ENCODE data around the gene ETFB. TPM values are rescaled to one million over a fixed set of nuclear protein-coding genes. Genes with fewer than 3 reads are reported as not detected.
A peak's percentile ranks its signal among the peaks of the same experiment; 100 is the strongest.

ETFB gene
- total and polyA plus RNA-seq, 4 donors, result 129 to 713 (median 467) TPM

DNA sequence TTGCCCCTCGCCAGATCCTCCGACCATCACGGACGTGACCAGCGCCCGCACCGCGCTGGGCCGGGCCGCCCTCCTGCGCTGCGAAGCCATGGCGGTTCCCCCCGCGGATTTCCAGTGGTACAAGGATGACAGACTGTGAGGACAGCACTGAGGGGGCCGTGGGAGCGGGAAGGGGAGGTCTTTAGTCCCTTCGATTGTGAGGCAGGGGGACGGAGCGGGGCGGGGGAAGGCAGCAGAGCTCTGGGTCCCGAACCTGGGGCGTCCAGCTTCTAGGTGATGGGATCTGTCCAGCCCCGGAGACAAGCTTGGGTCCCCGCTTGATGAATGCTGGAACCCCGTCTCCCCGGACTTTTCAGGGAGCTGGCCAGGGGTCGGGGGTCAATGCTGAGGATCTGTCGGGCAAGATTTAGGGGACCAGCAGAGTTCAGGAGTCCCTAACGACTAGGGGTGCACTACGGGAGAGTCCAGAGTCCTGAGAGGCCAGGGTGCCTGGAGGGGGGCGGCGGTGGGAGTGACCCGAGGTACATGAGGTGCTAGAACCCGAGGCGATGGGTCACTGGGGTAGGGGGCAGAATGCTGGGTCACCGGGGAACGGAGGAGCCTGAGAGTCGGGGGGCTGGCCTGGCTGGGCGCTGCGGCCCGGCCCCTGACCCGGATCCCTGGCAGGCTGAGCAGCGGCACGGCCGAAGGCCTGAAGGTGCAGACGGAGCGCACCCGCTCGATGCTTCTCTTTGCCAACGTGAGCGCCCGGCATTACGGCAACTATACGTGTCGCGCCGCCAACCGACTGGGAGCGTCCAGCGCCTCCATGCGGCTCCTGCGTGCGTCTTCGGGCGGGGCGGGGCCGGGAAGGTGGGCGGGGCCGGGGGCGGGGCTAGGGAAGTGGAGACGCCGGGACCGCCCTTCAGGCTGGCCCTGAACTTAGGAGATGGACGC lies 38.9 kb downstream of the ETFB start:
- no peaks in the 10 kb centered on the region for H3K9me3 ChIP-seq (ENCODE audit: control insufficient read depth in 4 of 4, low read length in 3 of 4)
- H3K9ac ChIP-seq (ENCODE audit: low read depth in 1 of 2, low read length in 2 of 2), result no peak overlapping the region
- H3K4me1 ChIP-seq (ENCODE audit: control insufficient read depth in 4 of 4, insufficient read depth in 4 of 4, low read length in 3 of 4), result peaks cover 0 to 9% (median under 1%) of the 10 kb centered on the region in 4 donors
- WGBS, result 7% methylated on average over 75 of the region's 75 CpGs
- H3K27me3 ChIP-seq (ENCODE audit: control insufficient read depth in 4 of 4, insufficient read depth in 4 of 4, low read length in 3 of 4), result peaks cover 0 to 4% (median 0%) of the 10 kb centered on the region in 4 donors
- H3K36me3 ChIP-seq (ENCODE audit: control insufficient read depth in 4 of 4, insufficient read depth in 3 of 4, low read depth in 1 of 4, low read length in 3 of 4), result peaks cover 0 to 6% (median 0%) of the 10 kb centered on the region in 4 donors
- no peak overlapping the region for H3K27ac ChIP-seq (ENCODE audit: low read depth in 1 of 2, low read length in 2 of 2)
- TF ChIP-seq FOXA2 (IDR thresholded peaks at IDR 0.05) (no peak), GABPA (IDR thresholded peaks at IDR 0.05 in 1 of 2, conservative IDR thresholded peaks at IDR 0.05 in 1 of 2) (no peak), CTCF (IDR thresholded peaks at IDR 0.05; ENCODE audit: low read depth, low read length, missing input control) (no peak), HNF4A (conservative IDR thresholded peaks at IDR 0.05) (no peak), EGR1 (IDR thresholded peaks at IDR 0.05; ENCODE audit: low read depth in 2 of 2) (no peak), RXRA (IDR thresholded peaks at IDR 0.05) (no peak), MAX (IDR thresholded peaks at IDR 0.05) (no peak), FOXA1 (IDR thresholded peaks at IDR 0.05) (no peak), NR2F2 (IDR thresholded peaks at IDR 0.05) (no peak), HNF4G (IDR thresholded peaks at IDR 0.05) (no peak), SP1 (IDR thresholded peaks at IDR 0.05) (no peak), TAF1 (conservative IDR thresholded peaks at IDR 0.05) (no peak), RAD21 (IDR thresholded peaks at IDR 0.05) (no peak), YY1 (IDR thresholded peaks at IDR 0.05) (no peak), JUND (IDR thresholded peaks at IDR 0.05) (no peak)
- TF ChIP-seq, protein P1, sequence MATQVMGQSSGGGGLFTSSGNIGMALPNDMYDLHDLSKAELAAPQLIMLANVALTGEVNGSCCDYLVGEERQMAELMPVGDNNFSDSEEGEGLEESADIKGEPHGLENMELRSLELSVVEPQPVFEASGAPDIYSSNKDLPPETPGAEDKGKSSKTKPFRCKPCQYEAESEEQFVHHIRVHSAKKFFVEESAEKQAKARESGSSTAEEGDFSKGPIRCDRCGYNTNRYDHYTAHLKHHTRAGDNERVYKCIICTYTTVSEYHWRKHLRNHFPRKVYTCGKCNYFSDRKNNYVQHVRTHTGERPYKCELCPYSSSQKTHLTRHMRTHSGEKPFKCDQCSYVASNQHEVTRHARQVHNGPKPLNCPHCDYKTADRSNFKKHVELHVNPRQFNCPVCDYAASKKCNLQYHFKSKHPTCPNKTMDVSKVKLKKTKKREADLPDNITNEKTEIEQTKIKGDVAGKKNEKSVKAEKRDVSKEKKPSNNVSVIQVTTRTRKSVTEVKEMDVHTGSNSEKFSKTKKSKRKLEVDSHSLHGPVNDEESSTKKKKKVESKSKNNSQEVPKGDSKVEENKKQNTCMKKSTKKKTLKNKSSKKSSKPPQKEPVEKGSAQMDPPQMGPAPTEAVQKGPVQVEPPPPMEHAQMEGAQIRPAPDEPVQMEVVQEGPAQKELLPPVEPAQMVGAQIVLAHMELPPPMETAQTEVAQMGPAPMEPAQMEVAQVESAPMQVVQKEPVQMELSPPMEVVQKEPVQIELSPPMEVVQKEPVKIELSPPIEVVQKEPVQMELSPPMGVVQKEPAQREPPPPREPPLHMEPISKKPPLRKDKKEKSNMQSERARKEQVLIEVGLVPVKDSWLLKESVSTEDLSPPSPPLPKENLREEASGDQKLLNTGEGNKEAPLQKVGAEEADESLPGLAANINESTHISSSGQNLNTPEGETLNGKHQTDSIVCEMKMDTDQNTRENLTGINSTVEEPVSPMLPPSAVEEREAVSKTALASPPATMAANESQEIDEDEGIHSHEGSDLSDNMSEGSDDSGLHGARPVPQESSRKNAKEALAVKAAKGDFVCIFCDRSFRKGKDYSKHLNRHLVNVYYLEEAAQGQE (IDR thresholded peaks at IDR 0.05), result no peak
- TF ChIP-seq, protein P2, sequence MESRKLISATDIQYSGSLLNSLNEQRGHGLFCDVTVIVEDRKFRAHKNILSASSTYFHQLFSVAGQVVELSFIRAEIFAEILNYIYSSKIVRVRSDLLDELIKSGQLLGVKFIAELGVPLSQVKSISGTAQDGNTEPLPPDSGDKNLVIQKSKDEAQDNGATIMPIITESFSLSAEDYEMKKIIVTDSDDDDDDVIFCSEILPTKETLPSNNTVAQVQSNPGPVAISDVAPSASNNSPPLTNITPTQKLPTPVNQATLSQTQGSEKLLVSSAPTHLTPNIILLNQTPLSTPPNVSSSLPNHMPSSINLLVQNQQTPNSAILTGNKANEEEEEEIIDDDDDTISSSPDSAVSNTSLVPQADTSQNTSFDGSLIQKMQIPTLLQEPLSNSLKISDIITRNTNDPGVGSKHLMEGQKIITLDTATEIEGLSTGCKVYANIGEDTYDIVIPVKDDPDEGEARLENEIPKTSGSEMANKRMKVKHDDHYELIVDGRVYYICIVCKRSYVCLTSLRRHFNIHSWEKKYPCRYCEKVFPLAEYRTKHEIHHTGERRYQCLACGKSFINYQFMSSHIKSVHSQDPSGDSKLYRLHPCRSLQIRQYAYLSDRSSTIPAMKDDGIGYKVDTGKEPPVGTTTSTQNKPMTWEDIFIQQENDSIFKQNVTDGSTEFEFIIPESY (IDR thresholded peaks at IDR 0.05), result no peak
- TF ChIP-seq, protein P3, sequence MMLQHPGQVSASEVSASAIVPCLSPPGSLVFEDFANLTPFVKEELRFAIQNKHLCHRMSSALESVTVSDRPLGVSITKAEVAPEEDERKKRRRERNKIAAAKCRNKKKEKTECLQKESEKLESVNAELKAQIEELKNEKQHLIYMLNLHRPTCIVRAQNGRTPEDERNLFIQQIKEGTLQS (IDR thresholded peaks at IDR 0.05), result no peak
- H3K4me3 ChIP-seq (ENCODE audit: low read depth in 1 of 3, low read length in 3 of 3), result no peak overlapping the region
- peak; percentile 77 for DNase-seq (ENCODE audit: low spot score)

All from liver (tissue), 9 donors.